SK-N-SH (cell line): ENCODE data around the gene ADAMTS1. TPM values are rescaled to one million over a fixed set of nuclear protein-coding genes. Genes with fewer than 3 reads are reported as not detected.

Experiments used
- CTCF ChIA-PET: fragments of 300-600, 350-600 bp; formaldehyde crosslinking; extraction: SDS; loops from one replicate; lab custom pipeline; 2021; lab: Yijun Ruan, JAX
- POLR2A ChIA-PET: fragments of 350-600 bp; sonication (Branson Sonifier 250); formaldehyde crosslinking; extraction: SDS; loops from one replicate; lab custom pipeline; 2020; ENCODE audit warnings: antibody characterized with exemption, inconsistent platforms; lab: Yijun Ruan, JAX
- DNase-seq: peaks from one replicate; pipeline ENCODE4 v3.0.0; 2012
- H2AFZ ChIP-seq: fragments of 200-600 bp; sonication (generic); 2 replicates; pipeline ENCODE4 v1.8.1; 2016; ENCODE audit warnings: antibody characterized with exemption, mild to moderate bottlenecking, low read depth
- H3F3A ChIP-seq: fragments of 200-600 bp; sonication (generic); replicated peaks from 2 replicates; pipeline ENCODE3; 2016; ENCODE audit warnings: antibody characterized with exemption, mild to moderate bottlenecking; ENCODE audit not compliant: insufficient read depth
- H3K27ac ChIP-seq, 2 experiments: fragments of 200-500 bp in 1 of 2; fragments of 200-600 bp in 1 of 2; sonication (Bioruptor generic) in 1 of 2; sonication (generic), shearing (Covaris generic) in 1 of 2; 2 replicates each; pipeline versions ENCODE4 v1.5.1 to v1.6.1; 2014 to 2016; ENCODE audit warnings: low read depth in 2 of 2, inconsistent platforms in 1 of 2, low read length in 1 of 2, mild to moderate bottlenecking in 1 of 2, mixed read lengths in 1 of 2
- H3K27me3 ChIP-seq: fragments of 200-600 bp; sonication (generic), shearing (Covaris generic); 2 replicates; pipeline ENCODE4 v1.6.1; 2016; ENCODE audit warnings: mixed run types; ENCODE audit not compliant: insufficient read depth
- H3K36me3 ChIP-seq, 2 experiments: fragments of 200-500 bp in 1 of 2; fragments of 200-600 bp in 1 of 2; sonication (Bioruptor generic) in 1 of 2; sonication (generic) in 1 of 2; replicated peaks in 1 of 2; 2 replicates each; pipeline versions ENCODE3 to v1.5.1; 2014 to 2016; ENCODE audit warnings: low read length in 1 of 2, mild to moderate bottlenecking in 1 of 2; ENCODE audit not compliant: insufficient read depth in 2 of 2, control insufficient read depth in 1 of 2
- H3K4me1 ChIP-seq, 2 experiments: fragments of 200-500 bp in 1 of 2; fragments of 200-600 bp in 1 of 2; sonication (Bioruptor generic) in 1 of 2; sonication (generic), shearing (Covaris generic) in 1 of 2; 2 replicates each; pipeline versions ENCODE4 v1.5.1 to v1.6.1; 2014 to 2016; ENCODE audit warnings: low read depth in 1 of 2, low read length in 1 of 2, mixed run types in 1 of 2; ENCODE audit not compliant: insufficient read depth in 2 of 2, control insufficient read depth in 1 of 2
- H3K4me2 ChIP-seq: fragments of 200-600 bp; sonication (generic), shearing (Covaris generic); 2 replicates; pipeline ENCODE4 v1.6.1; 2017; ENCODE audit warnings: mixed run types
- H3K4me3 ChIP-seq, 2 experiments: fragments of 200-500 bp in 1 of 2; fragments of 200-600 bp in 1 of 2; sonication (Bioruptor generic) in 1 of 2; sonication (generic), shearing (Covaris generic) in 1 of 2; 2 replicates each; pipeline versions ENCODE4 v1.5.1 to v1.8.1; 2014 to 2016; ENCODE audit warnings: low read depth in 2 of 2, inconsistent platforms in 1 of 2, low read length in 1 of 2, mild to moderate bottlenecking in 1 of 2, mixed read lengths in 1 of 2, moderate library complexity in 1 of 2
- H3K79me2 ChIP-seq: fragments of 200-600 bp; sonication (generic); 2 replicates; pipeline ENCODE4 v1.8.1; 2017; ENCODE audit warnings: mild to moderate bottlenecking; ENCODE audit not compliant: insufficient read depth
- H3K9ac ChIP-seq: fragments of 200-600 bp; sonication (generic); 2 replicates; pipeline ENCODE4 v1.6.1; 2017; ENCODE audit warnings: mixed run types
- H3K9me2 ChIP-seq: fragments of 200-600 bp; sonication (generic); 2 replicates; pipeline ENCODE4 v1.6.1; 2017; ENCODE audit warnings: mixed run types
- H3K9me3 ChIP-seq: fragments of 200-600 bp; sonication (generic); 2 replicates; pipeline ENCODE4 v1.6.1; 2017; ENCODE audit warnings: mixed run types, mild to moderate bottlenecking, moderate library complexity
- H4K20me1 ChIP-seq: fragments of 200-600 bp; sonication (generic); 2 replicates; pipeline ENCODE4 v1.6.1; 2017; ENCODE audit warnings: mild to moderate bottlenecking, mixed run types; ENCODE audit not compliant: insufficient read depth
- ELF1 ChIP-seq: IDR thresholded peaks from 2 replicates; pipeline ENCODE4 v1.4.0; 2012
- EP300 ChIP-seq, 2 experiments: IDR thresholded peaks; 2 replicates each; pipeline versions ENCODE4 v1.4.0 to v1.6.1; 2012; ENCODE audit warnings: borderline replicate concordance in 1 of 2, low read depth in 1 of 2, low read length in 1 of 2
- FOSL2 ChIP-seq: IDR thresholded peaks from 2 replicates; pipeline ENCODE4 v1.4.0; 2012; ENCODE audit warnings: low read depth, mild to moderate bottlenecking, moderate library complexity, borderline replicate concordance
- FOXJ3 ChIP-seq: sonication (generic); formaldehyde crosslinking; IDR thresholded peaks from 2 replicates; pipeline ENCODE4 v1.5.1; 2020; ENCODE audit warnings: mild to moderate bottlenecking, missing genetic modification reagents
- GABPA ChIP-seq: IDR thresholded peaks from 2 replicates; pipeline ENCODE4 v1.4.0; 2012; ENCODE audit warnings: low read depth, mild to moderate bottlenecking
- GATA2 ChIP-seq: sonication (generic); formaldehyde crosslinking; IDR thresholded peaks from 2 replicates; pipeline ENCODE4 v1.5.0; 2020; ENCODE audit warnings: mild to moderate bottlenecking, missing genetic modification reagents
- JUND ChIP-seq: IDR thresholded peaks from 2 replicates; pipeline ENCODE4 v1.4.0; 2012
- MXI1 ChIP-seq: IDR thresholded peaks from 2 replicates; pipeline ENCODE4 v1.6.1; 2012; ENCODE audit warnings: mild to moderate bottlenecking, low read depth, low read length, improper control_type of control experiment
- NFIC ChIP-seq: IDR thresholded peaks from 2 replicates; pipeline ENCODE4 v1.4.0; 2012; ENCODE audit warnings: borderline replicate concordance
- NRF1 ChIP-seq: IDR thresholded peaks from 2 replicates; pipeline ENCODE4 v1.6.1; 2012; ENCODE audit warnings: low read depth, mild to moderate bottlenecking, low read length
- RCOR1 ChIP-seq: fragments of 150-350 bp; IDR thresholded peaks from 2 replicates; pipeline ENCODE4 v1.6.1; 2017; ENCODE audit warnings: antibody characterized with exemption, low read length
- TAF1 ChIP-seq: IDR thresholded peaks from 2 replicates; pipeline ENCODE4 v1.6.1; 2012; ENCODE audit warnings: low read depth, mild to moderate bottlenecking, low read length, moderate library complexity, borderline replicate concordance
- USF2 ChIP-seq: fragments of 150-350 bp; IDR thresholded peaks from 2 replicates; pipeline ENCODE4 v1.6.1; 2017; ENCODE audit warnings: antibody characterized with exemption, low read length, low read depth, borderline replicate concordance
- YY1 ChIP-seq: IDR thresholded peaks from 2 replicates; pipeline ENCODE4 v1.4.0; 2012; ENCODE audit warnings: low read depth, mild to moderate bottlenecking
- WGBS: methylation state at CpG from one replicate; pipeline ENCODE4 v1.1.6; 2017; ENCODE audit warnings: low lambda C conversion rate; 5-methylcytosine and 5-hydroxymethylcytosine counted together
- polyA plus RNA-seq, 3 experiments: library from polyadenylated mRNA; depleted of rRNA; stranded (reverse); fragments of >200 nt; gene quantifications; 2 replicates each; pipeline ENCODE4 v1.2.3, GENCODE V29; 2012
- TF ChIP-seq, protein P1 (sequence below): fragments of 200-600 bp; sonication (generic); IDR thresholded peaks from 2 replicates; pipeline ENCODE4 v1.6.1; 2017; ENCODE audit warnings: antibody characterized with exemption, mild to moderate bottlenecking, moderate library complexity
- TF ChIP-seq, protein P2 (sequence below): IDR thresholded peaks from 2 replicates; pipeline ENCODE4 v1.4.0; 2012; ENCODE audit warnings: low read depth, borderline replicate concordance
- TF ChIP-seq, protein P3 (sequence below): IDR thresholded peaks from 2 replicates; pipeline ENCODE4 v1.6.1; 2012; ENCODE audit warnings: mild to moderate bottlenecking, low read depth, low read length, moderate library complexity
- TF ChIP-seq, protein P4 (sequence below): IDR thresholded peaks from 2 replicates; pipeline ENCODE4 v1.4.0; 2012; ENCODE audit warnings: low read depth, borderline replicate concordance

The ADAMTS1 gene
- polyA plus RNA-seq, 1 of the 3 experiments (the other 2 are of a cell fraction), result 137 TPM

GRCh38 chr21:26800455-26800854 is 44.8 kb downstream of the ADAMTS1 start:
- H3F3A ChIP-seq, result no peaks in the 10 kb centered on the region
- H2AFZ ChIP-seq, result no peak overlapping the region
- H3K4me2 ChIP-seq, result no peak overlapping the region
- no peaks in the 10 kb centered on the region for H3K79me2 ChIP-seq
- H4K20me1 ChIP-seq, result no peaks in the 10 kb centered on the region
- no peak overlapping the region for H3K9ac ChIP-seq
- WGBS, result 95% methylated on average over 2 of the region's 2 CpGs
- H3K9me3 ChIP-seq, result no peaks in the 10 kb centered on the region
- no peaks in the 10 kb centered on the region for H3K9me2 ChIP-seq
- H3K36me3 ChIP-seq, result no peaks in the 10 kb centered on the region
- ChIA-PET CTCF (no interaction called here), POLR2A (no interaction called here)
- no peaks in the 10 kb centered on the region for H3K27me3 ChIP-seq
- H3K27ac ChIP-seq, result no peak overlapping the region
- no peak for DNase-seq
- TF ChIP-seq, protein P1, sequence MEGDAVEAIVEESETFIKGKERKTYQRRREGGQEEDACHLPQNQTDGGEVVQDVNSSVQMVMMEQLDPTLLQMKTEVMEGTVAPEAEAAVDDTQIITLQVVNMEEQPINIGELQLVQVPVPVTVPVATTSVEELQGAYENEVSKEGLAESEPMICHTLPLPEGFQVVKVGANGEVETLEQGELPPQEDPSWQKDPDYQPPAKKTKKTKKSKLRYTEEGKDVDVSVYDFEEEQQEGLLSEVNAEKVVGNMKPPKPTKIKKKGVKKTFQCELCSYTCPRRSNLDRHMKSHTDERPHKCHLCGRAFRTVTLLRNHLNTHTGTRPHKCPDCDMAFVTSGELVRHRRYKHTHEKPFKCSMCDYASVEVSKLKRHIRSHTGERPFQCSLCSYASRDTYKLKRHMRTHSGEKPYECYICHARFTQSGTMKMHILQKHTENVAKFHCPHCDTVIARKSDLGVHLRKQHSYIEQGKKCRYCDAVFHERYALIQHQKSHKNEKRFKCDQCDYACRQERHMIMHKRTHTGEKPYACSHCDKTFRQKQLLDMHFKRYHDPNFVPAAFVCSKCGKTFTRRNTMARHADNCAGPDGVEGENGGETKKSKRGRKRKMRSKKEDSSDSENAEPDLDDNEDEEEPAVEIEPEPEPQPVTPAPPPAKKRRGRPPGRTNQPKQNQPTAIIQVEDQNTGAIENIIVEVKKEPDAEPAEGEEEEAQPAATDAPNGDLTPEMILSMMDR, result no peak
- no peak for TF ChIP-seq NFIC
- TF ChIP-seq EP300 (IDR thresholded peaks at IDR 0.05; ENCODE audit: borderline replicate concordance in 1 of 2, low read depth in 1 of 2, low read length in 1 of 2), result no peak
- TF ChIP-seq YY1, result no peak
- TF ChIP-seq GATA2 (CRISPR knock-in tag), result no peak
- TF ChIP-seq, protein P2, sequence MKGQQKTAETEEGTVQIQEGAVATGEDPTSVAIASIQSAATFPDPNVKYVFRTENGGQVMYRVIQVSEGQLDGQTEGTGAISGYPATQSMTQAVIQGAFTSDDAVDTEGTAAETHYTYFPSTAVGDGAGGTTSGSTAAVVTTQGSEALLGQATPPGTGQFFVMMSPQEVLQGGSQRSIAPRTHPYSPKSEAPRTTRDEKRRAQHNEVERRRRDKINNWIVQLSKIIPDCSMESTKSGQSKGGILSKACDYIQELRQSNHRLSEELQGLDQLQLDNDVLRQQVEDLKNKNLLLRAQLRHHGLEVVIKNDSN, result no peak
- TF ChIP-seq, protein P3, sequence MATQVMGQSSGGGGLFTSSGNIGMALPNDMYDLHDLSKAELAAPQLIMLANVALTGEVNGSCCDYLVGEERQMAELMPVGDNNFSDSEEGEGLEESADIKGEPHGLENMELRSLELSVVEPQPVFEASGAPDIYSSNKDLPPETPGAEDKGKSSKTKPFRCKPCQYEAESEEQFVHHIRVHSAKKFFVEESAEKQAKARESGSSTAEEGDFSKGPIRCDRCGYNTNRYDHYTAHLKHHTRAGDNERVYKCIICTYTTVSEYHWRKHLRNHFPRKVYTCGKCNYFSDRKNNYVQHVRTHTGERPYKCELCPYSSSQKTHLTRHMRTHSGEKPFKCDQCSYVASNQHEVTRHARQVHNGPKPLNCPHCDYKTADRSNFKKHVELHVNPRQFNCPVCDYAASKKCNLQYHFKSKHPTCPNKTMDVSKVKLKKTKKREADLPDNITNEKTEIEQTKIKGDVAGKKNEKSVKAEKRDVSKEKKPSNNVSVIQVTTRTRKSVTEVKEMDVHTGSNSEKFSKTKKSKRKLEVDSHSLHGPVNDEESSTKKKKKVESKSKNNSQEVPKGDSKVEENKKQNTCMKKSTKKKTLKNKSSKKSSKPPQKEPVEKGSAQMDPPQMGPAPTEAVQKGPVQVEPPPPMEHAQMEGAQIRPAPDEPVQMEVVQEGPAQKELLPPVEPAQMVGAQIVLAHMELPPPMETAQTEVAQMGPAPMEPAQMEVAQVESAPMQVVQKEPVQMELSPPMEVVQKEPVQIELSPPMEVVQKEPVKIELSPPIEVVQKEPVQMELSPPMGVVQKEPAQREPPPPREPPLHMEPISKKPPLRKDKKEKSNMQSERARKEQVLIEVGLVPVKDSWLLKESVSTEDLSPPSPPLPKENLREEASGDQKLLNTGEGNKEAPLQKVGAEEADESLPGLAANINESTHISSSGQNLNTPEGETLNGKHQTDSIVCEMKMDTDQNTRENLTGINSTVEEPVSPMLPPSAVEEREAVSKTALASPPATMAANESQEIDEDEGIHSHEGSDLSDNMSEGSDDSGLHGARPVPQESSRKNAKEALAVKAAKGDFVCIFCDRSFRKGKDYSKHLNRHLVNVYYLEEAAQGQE, result no peak
- no peak for TF ChIP-seq MXI1
- TF ChIP-seq, protein P4, sequence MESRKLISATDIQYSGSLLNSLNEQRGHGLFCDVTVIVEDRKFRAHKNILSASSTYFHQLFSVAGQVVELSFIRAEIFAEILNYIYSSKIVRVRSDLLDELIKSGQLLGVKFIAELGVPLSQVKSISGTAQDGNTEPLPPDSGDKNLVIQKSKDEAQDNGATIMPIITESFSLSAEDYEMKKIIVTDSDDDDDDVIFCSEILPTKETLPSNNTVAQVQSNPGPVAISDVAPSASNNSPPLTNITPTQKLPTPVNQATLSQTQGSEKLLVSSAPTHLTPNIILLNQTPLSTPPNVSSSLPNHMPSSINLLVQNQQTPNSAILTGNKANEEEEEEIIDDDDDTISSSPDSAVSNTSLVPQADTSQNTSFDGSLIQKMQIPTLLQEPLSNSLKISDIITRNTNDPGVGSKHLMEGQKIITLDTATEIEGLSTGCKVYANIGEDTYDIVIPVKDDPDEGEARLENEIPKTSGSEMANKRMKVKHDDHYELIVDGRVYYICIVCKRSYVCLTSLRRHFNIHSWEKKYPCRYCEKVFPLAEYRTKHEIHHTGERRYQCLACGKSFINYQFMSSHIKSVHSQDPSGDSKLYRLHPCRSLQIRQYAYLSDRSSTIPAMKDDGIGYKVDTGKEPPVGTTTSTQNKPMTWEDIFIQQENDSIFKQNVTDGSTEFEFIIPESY, result no peak
- TF ChIP-seq NRF1, result no peak
- TF ChIP-seq GABPA, result no peak
- TF ChIP-seq FOXJ3 (CRISPR knock-in tag), result no peak
- TF ChIP-seq TAF1, result no peak
- TF ChIP-seq USF2, result no peak
- no peak for TF ChIP-seq ELF1
- no peak for TF ChIP-seq JUND
- TF ChIP-seq FOSL2, result no peak
- no peak for TF ChIP-seq RCOR1
- peaks cover 8 to 14% of the 10 kb centered on the region in 2 experiments for H3K4me1 ChIP-seq
- no peak overlapping the region for H3K4me3 ChIP-seq
